GM12801 (cell line): Measurements from ENCODE around the gene PDE4D.

Experiments
- CTCF ChIP-seq: IDR thresholded peaks from one replicate; pipeline ENCODE4 v1.5.1; 2011; ENCODE audit warnings: control low read depth; ENCODE audit not compliant: insufficient read length; ENCODE audit errors: extremely low read depth

Gene PDE4D

GRCh38 chr5:59274106-59274636 is 619.4 kb downstream of the PDE4D start:
- no peak for TF ChIP-seq CTCF

GRCh38 chr5:59272809-59273427 is 620.6 kb downstream of the PDE4D start:
- TF ChIP-seq CTCF: no peak

- TF ChIP-seq CTCF: no peak
These were observed 624.6 kb downstream of the PDE4D start for GRCh38 chr5:59268756-59269415.

- no peak for TF ChIP-seq CTCF
These were observed 626.5 kb downstream of the PDE4D start for GRCh38 chr5:59267033-59267432.

GRCh38 chr5:59266410-59266809 is 627.1 kb downstream of the PDE4D start:
- TF ChIP-seq CTCF: no peak

- TF ChIP-seq CTCF: no peak
These were observed 628.8 kb downstream of the PDE4D start for GRCh38 chr5:59264639-59265245.

- no peak for TF ChIP-seq CTCF
These were observed 629.5 kb downstream of the PDE4D start for GRCh38 chr5:59264013-59264412.
